ENCODE results near the gene PPP1R37. TPM values are rescaled to one million over a fixed set of nuclear protein-coding genes. Genes with fewer than 3 reads are reported as not detected.

The PPP1R37 gene
- total RNA-seq, 4 donors from 2014 or later = 34.9 to 59.7 (median 42.9) TPM

GRCh38 chr19:45149129-45149528 lies 56.1 kb downstream of the PPP1R37 start:
- Histone ChIP-seq H3K4me3 (replicated peaks in 1 of 3) (no peak overlapping the region), H3K36me3 (peaks cover 0 to 17% of the 10 kb centered on the region in 2 donors), H3K27ac (no peak overlapping the region), H3K9me3 (no peaks in the 10 kb centered on the region), H3K4me1 (peaks cover 21 to 50% of the 10 kb centered on the region in 2 donors), H3K27me3 (peaks cover 6% of the 10 kb centered on the region)
- no peak for DNase-seq
- WGBS, 2 donors = 85 to 94% methylated on average over 9 of the region's 9 CpGs
- intact Hi-C loops (cut with DNase I) = no loop called here
- TF ChIP-seq CTCF (IDR thresholded peaks at IDR 0.05) = no peak
- no peak for TF ChIP-seq POLR2A (IDR thresholded peaks at IDR 0.05)

- H3K27ac ChIP-seq = no peak overlapping the region
- no peak overlapping the region for H3K4me3 ChIP-seq (replicated peaks in 1 of 3)
- no peak for DNase-seq
- 89 to 100% methylated on average over 4 of the region's 4 CpGs for WGBS, 2 donors
- peaks cover 0 to 11% of the 10 kb centered on the region in 2 donors for H3K36me3 ChIP-seq
- intact Hi-C loops (cut with DNase I) = no loop called here
- no peaks in the 10 kb centered on the region for H3K9me3 ChIP-seq
- TF ChIP-seq POLR2A (IDR thresholded peaks at IDR 0.05) (no peak), CTCF (IDR thresholded peaks at IDR 0.05) (no peak)
- H3K4me1 ChIP-seq = peaks cover 21 to 43% of the 10 kb centered on the region in 2 donors
- peaks cover 6% of the 10 kb centered on the region for H3K27me3 ChIP-seq
Observed at GRCh38 chr19:45150180-45150579, 57.2 kb downstream of the PPP1R37 start.

- no peak overlapping the region for H3K4me3 ChIP-seq (replicated peaks in 1 of 3)
- no peaks in the 10 kb centered on the region for H3K9me3 ChIP-seq
- peaks cover 6% of the 10 kb centered on the region for H3K27me3 ChIP-seq
- H3K4me1 ChIP-seq = peaks cover 21 to 36% of the 10 kb centered on the region in 2 donors
- no peak for DNase-seq
- no peak for TF ChIP-seq CTCF (IDR thresholded peaks at IDR 0.05)
- TF ChIP-seq POLR2A (IDR thresholded peaks at IDR 0.05) = no peak
- H3K27ac ChIP-seq = no peak overlapping the region
- WGBS, 2 donors = 45 to 60% methylated on average over 2 to 4 of the region's 4 CpGs
- H3K36me3 ChIP-seq = peaks cover 0 to 6% of the 10 kb centered on the region in 2 donors
- intact Hi-C loops (cut with DNase I) = no loop called here
Observed at GRCh38 chr19:45150751-45151281, 57.8 kb downstream of the PPP1R37 start.

- Histone ChIP-seq H3K9me3 (no peaks in the 10 kb centered on the region), H3K4me3 (replicated peaks in 1 of 3) (no peak overlapping the region), H3K27ac (no peak overlapping the region), H3K27me3 (peaks cover 6% of the 10 kb centered on the region), H3K4me1 (peaks cover 21 to 31% of the 10 kb centered on the region in 2 donors), H3K36me3 (peaks cover 0 to 2% of the 10 kb centered on the region in 2 donors)
- 69 to 97% methylated on average over 2 to 6 of the region's 7 CpGs for WGBS, 2 donors
- intact Hi-C loops (cut with DNase I) = no loop called here
- TF ChIP-seq CTCF (IDR thresholded peaks at IDR 0.05) (no peak), POLR2A (IDR thresholded peaks at IDR 0.05) (no peak)
- no peak for DNase-seq
Observed at GRCh38 chr19:45151320-45151719, 58.3 kb downstream of the PPP1R37 start.

- peaks cover 21 to 26% of the 10 kb centered on the region in 2 donors for H3K4me1 ChIP-seq
- no peak overlapping the region for H3K27ac ChIP-seq
- intact Hi-C loops (cut with DNase I) = no loop called here
- H3K4me3 ChIP-seq (replicated peaks in 1 of 3) = no peak overlapping the region
- H3K9me3 ChIP-seq = no peaks in the 10 kb centered on the region
- DNase-seq = no peak
- TF ChIP-seq POLR2A (IDR thresholded peaks at IDR 0.05) (no peak), CTCF (IDR thresholded peaks at IDR 0.05) (no peak)
- peaks cover 6% of the 10 kb centered on the region for H3K27me3 ChIP-seq
- 100% methylated on average over 3 of the region's 64 CpGs; no CpG with 5 or more reads in 1 of the 2 donors for WGBS, 2 donors
- no peaks in the 10 kb centered on the region for H3K36me3 ChIP-seq
Observed at GRCh38 chr19:45151821-45152503, 59.0 kb downstream of the PPP1R37 start.

Measured in thyroid gland (tissue), 4 donors.